HCT116 (cell line): ENCODE data around the gene RACGAP1. TPM values are rescaled to one million over a fixed set of nuclear protein-coding genes. Genes with fewer than 3 reads are reported as not detected.

Experiments
- ATAC-seq: fragments of 200-7000 bp; cut with Tn5 transposase; 2 replicates; pipeline ENCODE4 v1.9.1; 2020; ENCODE audit warnings: mild to moderate bottlenecking, moderate library complexity
- BruUV-seq: library from RNA; stranded (reverse); fragments of 400-500 nt; replicated peaks from 2 replicates; lab custom pipeline; 2021; lab: Mats Ljungman, UMichigan
- CTCF ChIA-PET: fragments of 300-600 bp; sonication (Branson Sonifier 250); formaldehyde crosslinking; loops from one replicate; lab custom pipeline; 2021; ENCODE audit warnings: antibody characterized with exemption; lab: Charles Lee
- POLR2A ChIA-PET: fragments of 300-600, 350-600 bp; sonication (Branson Sonifier 250); formaldehyde crosslinking; loops from one replicate; lab custom pipeline; 2021; ENCODE audit warnings: antibody characterized with exemption; lab: Charles Lee
- RAD21 ChIA-PET, 2 experiments: fragments of 300-600 bp; sonication (Branson Sonifier 250); formaldehyde crosslinking; loops; one replicate each; lab custom pipeline; 2023; ENCODE audit warnings: low total read pairs in 2 of 2; ENCODE audit not compliant: uncharacterized antibody in 2 of 2, unreplicated experiment in 2 of 2, low non-redundant PET in 1 of 2; lab: Charles Lee
- DNase-seq: peaks from one replicate; pipeline ENCODE4 v3.0.0-alpha.2; 2010; ENCODE audit warnings: low read depth, low spot score
- H2AFZ ChIP-seq: fragments of 200-600 bp; shearing (Covaris generic), sonication (generic); 2 replicates; pipeline ENCODE4 v1.6.1; 2017; ENCODE audit warnings: low read depth, mixed run types, mixed read lengths, antibody characterized with exemption, low read length; ENCODE audit not compliant: poor library complexity, severe bottlenecking
- H3K27ac ChIP-seq: 2 replicates; pipeline ENCODE4 v1.5.1; 2012; ENCODE audit warnings: low read depth, low read length
- H3K27me3 ChIP-seq: fragments of 200-600 bp; sonication (generic); 2 replicates; pipeline ENCODE4 v1.6.1; 2016; ENCODE audit warnings: mixed run types, low read length, mixed read lengths; ENCODE audit not compliant: insufficient read depth
- H3K36me3 ChIP-seq, 2 experiments: fragments of 200-500 bp in 1 of 2; fragments of 200-600 bp in 1 of 2; sonication (Bioruptor generic) in 1 of 2; sonication (generic) in 1 of 2; 2 replicates each; pipeline versions ENCODE4 v1.5.1 to v1.6.1; 2014 to 2016; ENCODE audit warnings: low read length in 2 of 2, inconsistent platforms in 1 of 2, mixed read lengths in 1 of 2, mixed run types in 1 of 2; ENCODE audit not compliant: insufficient read depth in 2 of 2, control insufficient read depth in 1 of 2
- H3K4me1 ChIP-seq, 2 experiments: fragments of 200-600 bp in 1 of 2; sonication (generic) in 1 of 2; 2 replicates each; pipeline versions ENCODE4 v1.5.1 to v1.6.1; 2012 to 2017; ENCODE audit warnings: low read length in 2 of 2, inconsistent platforms in 1 of 2, mild to moderate bottlenecking in 1 of 2, mixed read lengths in 1 of 2, mixed run types in 1 of 2, moderate library complexity in 1 of 2; ENCODE audit not compliant: insufficient read depth in 2 of 2, control insufficient read depth in 1 of 2
- H3K4me2 ChIP-seq: fragments of 200-600 bp; sonication (generic); 2 replicates; pipeline ENCODE4 v1.6.1; 2017; ENCODE audit warnings: mixed run types, low read length, mixed read lengths
- H3K4me3 ChIP-seq, 2 experiments: fragments of 200-600 bp in 1 of 2; sonication (generic) in 1 of 2; replicated peaks in 1 of 2; 2 replicates each; pipeline ENCODE4 v1.5.1; 2011 to 2016; ENCODE audit warnings: low read length in 2 of 2, control low read depth in 1 of 2, low read depth in 1 of 2, mild to moderate bottlenecking in 1 of 2, mixed read lengths in 1 of 2, mixed run types in 1 of 2
- H3K79me2 ChIP-seq: fragments of 200-600 bp; sonication (generic); 2 replicates; pipeline ENCODE4 v1.6.1; 2017; ENCODE audit warnings: mild to moderate bottlenecking, mixed run types, low read length, moderate library complexity, mixed read lengths; ENCODE audit not compliant: insufficient read depth
- H3K9ac ChIP-seq: fragments of 200-600 bp; sonication (generic); 2 replicates; pipeline ENCODE4 v1.6.1; 2016; ENCODE audit warnings: low read length, mixed read lengths
- H3K9me2 ChIP-seq: fragments of 200-600 bp; sonication (generic), shearing (Covaris generic); 2 replicates; pipeline ENCODE4 v1.6.1; 2017; ENCODE audit warnings: mixed run types, mild to moderate bottlenecking, moderate library complexity; ENCODE audit not compliant: insufficient read depth
- H3K9me3 ChIP-seq, 2 experiments: fragments of 200-500 bp in 1 of 2; fragments of 200-600 bp in 1 of 2; sonication (Bioruptor generic) in 1 of 2; sonication (generic) in 1 of 2; 2 replicates each; pipeline ENCODE4 v1.6.1; 2014 to 2017; ENCODE audit warnings: low read length in 2 of 2, mixed read lengths in 2 of 2, inconsistent platforms in 1 of 2, low read depth in 1 of 2, mild to moderate bottlenecking in 1 of 2, mixed run types in 1 of 2, moderate library complexity in 1 of 2; ENCODE audit not compliant: control insufficient read depth in 1 of 2, insufficient read depth in 1 of 2
- H4K20me1 ChIP-seq: fragments of 200-600 bp; sonication (generic), shearing (Covaris generic); 2 replicates; pipeline ENCODE4 v1.6.1; 2017; ENCODE audit warnings: mixed run types, mild to moderate bottlenecking, moderate library complexity; ENCODE audit not compliant: insufficient read depth
- CBX3 ChIP-seq: IDR thresholded peaks from 2 replicates; pipeline ENCODE4 v1.6.1; 2012; ENCODE audit warnings: low read depth
- CEBPB ChIP-seq: IDR thresholded peaks from 2 replicates; pipeline ENCODE4 v1.6.1; 2012; ENCODE audit warnings: low read depth
- EGR1 ChIP-seq: IDR thresholded peaks from 2 replicates; pipeline ENCODE4 v1.6.1; 2012; ENCODE audit warnings: low read depth
- EZH2phosphoT487 ChIP-seq: fragments of 200-600 bp; IDR thresholded peaks from 2 replicates; pipeline ENCODE4 v1.6.1; 2018; ENCODE audit warnings: antibody characterized with exemption, borderline replicate concordance
- FOSL1 ChIP-seq: IDR thresholded peaks from 2 replicates; pipeline ENCODE4 v1.6.1; 2012; ENCODE audit warnings: low read depth
- JUND ChIP-seq: IDR thresholded peaks from 2 replicates; pipeline ENCODE4 v1.6.1; 2012
- MAX ChIP-seq: IDR thresholded peaks from 2 replicates; pipeline ENCODE4 v1.6.1; 2012
- POLR2AphosphoS5 ChIP-seq: IDR thresholded peaks from 2 replicates; pipeline ENCODE4 v1.6.1; 2011; ENCODE audit warnings: mild to moderate bottlenecking, low read depth, low read length, moderate library complexity
- RAD21 ChIP-seq: IDR thresholded peaks from 2 replicates; pipeline ENCODE4 v1.6.1; 2012; ENCODE audit warnings: low read depth, mild to moderate bottlenecking
- SRF ChIP-seq: IDR thresholded peaks from 2 replicates; pipeline ENCODE4 v1.6.1; 2012; ENCODE audit warnings: low read depth
- TCF7L2 ChIP-seq: IDR thresholded peaks from 2 replicates; pipeline ENCODE4 v1.7.0; 2011; ENCODE audit warnings: borderline replicate concordance, inconsistent platforms; ENCODE audit not compliant: insufficient read depth, insufficient read length; ENCODE audit errors: extremely low read depth
- ZBTB33 ChIP-seq: IDR thresholded peaks from 2 replicates; pipeline ENCODE4 v1.6.1; 2011; ENCODE audit warnings: mild to moderate bottlenecking, low read length, moderate library complexity; ENCODE audit not compliant: insufficient replicate concordance; ENCODE audit errors: extremely low read depth
- ZFX ChIP-seq: fragments of 450-650 bp; IDR thresholded peaks from 2 replicates; pipeline ENCODE4 v1.6.1; 2017
- intact Hi-C: fragments of 100-400 bp; cut with micrococcal nuclease; formaldehyde crosslinking; loops from 2 replicates; pipeline ENCODE4 v1.10.0; 2022
- total RNA-seq: library from RNA; stranded (reverse); gene quantifications from one replicate; pipeline ENCODE4 v1.2.1, GENCODE V29; 2021; ENCODE audit not compliant: unreplicated experiment
- TF ChIP-seq, protein P1 (sequence below), 3 experiments: fragments of 200-600 bp in 1 of 3; sonication (generic) in 1 of 3; IDR thresholded peaks in 2 of 3; conservative IDR thresholded peaks in 1 of 3; 2 replicates each; pipeline ENCODE4 v1.5.1; 2012 to 2017; ENCODE audit warnings: low read depth in 2 of 3, low read length in 2 of 3, antibody characterized with exemption in 1 of 3, borderline replicate concordance in 1 of 3, control low read depth in 1 of 3, mild to moderate bottlenecking in 1 of 3, mixed read lengths in 1 of 3, mixed run types in 1 of 3, moderate library complexity in 1 of 3; ENCODE audit not compliant: insufficient read depth in 1 of 3
- TF ChIP-seq, protein P2 (sequence below): IDR thresholded peaks from 2 replicates; pipeline ENCODE4 v1.6.1; 2012

The RACGAP1 gene
- total RNA-seq, 1 experiment from 2014 or later, result 147 TPM

- BruUV-seq, result no TSS peak
- RAD21 ChIA-PET, result no interaction called here
- TF ChIP-seq TCF7L2 (no peak), FOSL1 (no peak), EZH2phosphoT487 (no peak), CEBPB (no peak), CBX3 (no peak), SRF (no peak), ZFX (no peak), MAX (no peak), POLR2AphosphoS5 (no peak), RAD21 (peak; percentile 25; the same call in 1 of the 2 replicates), EGR1 (no peak), ZBTB33 (no peak), JUND (no peak)
- TF ChIP-seq, protein P1, sequence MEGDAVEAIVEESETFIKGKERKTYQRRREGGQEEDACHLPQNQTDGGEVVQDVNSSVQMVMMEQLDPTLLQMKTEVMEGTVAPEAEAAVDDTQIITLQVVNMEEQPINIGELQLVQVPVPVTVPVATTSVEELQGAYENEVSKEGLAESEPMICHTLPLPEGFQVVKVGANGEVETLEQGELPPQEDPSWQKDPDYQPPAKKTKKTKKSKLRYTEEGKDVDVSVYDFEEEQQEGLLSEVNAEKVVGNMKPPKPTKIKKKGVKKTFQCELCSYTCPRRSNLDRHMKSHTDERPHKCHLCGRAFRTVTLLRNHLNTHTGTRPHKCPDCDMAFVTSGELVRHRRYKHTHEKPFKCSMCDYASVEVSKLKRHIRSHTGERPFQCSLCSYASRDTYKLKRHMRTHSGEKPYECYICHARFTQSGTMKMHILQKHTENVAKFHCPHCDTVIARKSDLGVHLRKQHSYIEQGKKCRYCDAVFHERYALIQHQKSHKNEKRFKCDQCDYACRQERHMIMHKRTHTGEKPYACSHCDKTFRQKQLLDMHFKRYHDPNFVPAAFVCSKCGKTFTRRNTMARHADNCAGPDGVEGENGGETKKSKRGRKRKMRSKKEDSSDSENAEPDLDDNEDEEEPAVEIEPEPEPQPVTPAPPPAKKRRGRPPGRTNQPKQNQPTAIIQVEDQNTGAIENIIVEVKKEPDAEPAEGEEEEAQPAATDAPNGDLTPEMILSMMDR (IDR thresholded peaks at IDR 0.05 in 2 of 3, conservative IDR thresholded peaks at IDR 0.05 in 1 of 3; ENCODE audit: borderline replicate concordance in 1 of 3, insufficient read depth in 1 of 3, low read depth in 2 of 3, low read length in 2 of 3), result peak; percentile 15 to 36 (median 30); a peak in 3 of 6 replicates
- TF ChIP-seq, protein P2, sequence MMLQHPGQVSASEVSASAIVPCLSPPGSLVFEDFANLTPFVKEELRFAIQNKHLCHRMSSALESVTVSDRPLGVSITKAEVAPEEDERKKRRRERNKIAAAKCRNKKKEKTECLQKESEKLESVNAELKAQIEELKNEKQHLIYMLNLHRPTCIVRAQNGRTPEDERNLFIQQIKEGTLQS, result no peak
- TF ChIP-seq, all 23 proteins: peak for 2
- Histone ChIP-seq H3K4me2 (no peak overlapping the region), H3K9me3 (no peaks in the 10 kb centered on the region), H3K4me3 (no peak overlapping the region), H4K20me1 (no peaks in the 10 kb centered on the region), H2AFZ (no peak overlapping the region), H3K9me2 (no peaks in the 10 kb centered on the region), H3K4me1 (no peaks in the 10 kb centered on the region), H3K36me3 (no peaks in the 10 kb centered on the region), H3K27me3 (0 out of 2 replicates have a peak, but pooled peaks cover 5% of the 10 kb centered on the region), H3K27ac (no peak overlapping the region), H3K79me2 (no peaks in the 10 kb centered on the region), H3K9ac (no peak overlapping the region)
- POLR2A ChIA-PET, result no interaction called here
- intact Hi-C loops, result no loop called here
- DNase-seq (no peak), ATAC-seq (peak; percentile 78)
- CTCF ChIA-PET, result interaction anchor here (0.6 to 1.1 kb wide), 4 partner anchors 9 to 96 kb away, joined by 3 to 4 read pairs (median 3); no protein-coding TSS in a partner anchor
Observed at GRCh38 chr12:49974231-49974675, 51.0 kb downstream of the RACGAP1 start.
